Superior temporal gyrus (tissue), 1 donor: Measurements from ENCODE around the gene JAM3.
A peak's percentile ranks its signal among the peaks of the same experiment; 100 is the strongest.
"Not testable (repeated sequence)": the region's sequence is repeated elsewhere in the genome, so short reads cannot be mapped to it uniquely, and the experiment has no call there.

ENCODE experiments used
- DNase-seq: peaks from one replicate; pipeline ENCODE4 v3.0.0-alpha.2; 2016; ENCODE audit errors: extremely low spot score

Gene JAM3

GRCh38 chr11:134101282-134101681, 32.4 kb downstream of the JAM3 start:
- no peak for DNase-seq

- no peak for DNase-seq
Observed at GRCh38 chr11:134110252-134110815, 41.5 kb downstream of the JAM3 start.

GRCh38 chr11:134113787-134114186, 44.9 kb downstream of the JAM3 start:
- not testable (repeated sequence) for DNase-seq

GRCh38 chr11:134116210-134116609, 47.3 kb downstream of the JAM3 start:
- no peak for DNase-seq

- DNase-seq = no peak
Observed at GRCh38 chr11:134118006-134118405, 49.1 kb downstream of the JAM3 start.

- DNase-seq = peak; percentile 30
Observed at GRCh38 chr11:134119094-134119493, 50.2 kb downstream of the JAM3 start.

GRCh38 chr11:134120143-134120850, 51.4 kb downstream of the JAM3 start:
- peak; percentile 88 for DNase-seq

- DNase-seq = peak; percentile 91
Observed at GRCh38 chr11:134120921-134121526, 52.2 kb downstream of the JAM3 start.

GRCh38 chr11:134124660-134125451, 56.0 kb downstream of the JAM3 start:
- peak; percentile 77 for DNase-seq

GRCh38 chr11:134125507-134125906, 56.6 kb downstream of the JAM3 start:
- peak; percentile 84 for DNase-seq

GRCh38 chr11:134126217-134126822, 57.4 kb downstream of the JAM3 start:
- DNase-seq = peak; percentile 93

GRCh38 chr11:134131628-134132244, 62.9 kb downstream of the JAM3 start:
- no peak for DNase-seq

- no peak for DNase-seq
Observed at GRCh38 chr11:134132808-134133207, 63.9 kb downstream of the JAM3 start.

GRCh38 chr11:134134167-134134566, 65.3 kb downstream of the JAM3 start:
- no peak for DNase-seq

GRCh38 chr11:134138376-134138775, 69.5 kb downstream of the JAM3 start:
- no peak for DNase-seq

GRCh38 chr11:134139303-134139872, 70.5 kb downstream of the JAM3 start:
- no peak for DNase-seq

- DNase-seq = peak; percentile 98
Observed at GRCh38 chr11:134139873-134140331, 71.0 kb downstream of the JAM3 start.

GRCh38 chr11:134140961-134141490, 72.2 kb downstream of the JAM3 start:
- no peak for DNase-seq

- no peak for DNase-seq
Observed at GRCh38 chr11:134142536-134142935, 73.7 kb downstream of the JAM3 start.

GRCh38 chr11:134143801-134144200, 74.9 kb downstream of the JAM3 start:
- no peak for DNase-seq

- no peak for DNase-seq
Observed at GRCh38 chr11:134144744-134145143, 75.9 kb downstream of the JAM3 start.
